GM23248 (cell line): ENCODE results near the gene RPL35. TPM values are rescaled to one million over a fixed set of nuclear protein-coding genes. Genes with fewer than 3 reads are reported as not detected.

Experiments
- DNase-seq: peaks from one replicate; pipeline ENCODE4 v3.0.0-alpha.2; 2015
- H2AFZ ChIP-seq: fragments of 200-600 bp; sonication (generic); 2 replicates; pipeline ENCODE4 v1.6.1; 2016; ENCODE audit warnings: antibody characterized with exemption
- H3F3A ChIP-seq: fragments of 200-600 bp; sonication (generic); 2 replicates; pipeline ENCODE4 v1.6.1; 2016; ENCODE audit warnings: mild to moderate bottlenecking, antibody characterized with exemption, mixed run types; ENCODE audit not compliant: insufficient read depth
- H3K27ac ChIP-seq: fragments of 200-600 bp; sonication (generic); 2 replicates; pipeline ENCODE4 v1.5.1; 2016; ENCODE audit warnings: mild to moderate bottlenecking
- H3K27me3 ChIP-seq: fragments of 200-600 bp; sonication (generic); replicated peaks from 2 replicates; pipeline ENCODE4 v1.6.1; 2016; ENCODE audit warnings: mild to moderate bottlenecking; ENCODE audit not compliant: insufficient read depth
- H3K36me3 ChIP-seq: fragments of 200-600 bp; sonication (generic); 2 replicates; pipeline ENCODE4 v1.6.1; 2016; ENCODE audit warnings: low read depth, mild to moderate bottlenecking
- H3K4me1 ChIP-seq: fragments of 200-600 bp; sonication (generic); 2 replicates; pipeline ENCODE4 v1.6.1; 2016; ENCODE audit warnings: mild to moderate bottlenecking; ENCODE audit not compliant: insufficient read depth
- H3K4me2 ChIP-seq: fragments of 200-600 bp; sonication (generic); one replicate; pipeline ENCODE4 v1.6.1; 2016; ENCODE audit warnings: mild to moderate bottlenecking; ENCODE audit not compliant: unreplicated experiment
- H3K4me3 ChIP-seq: fragments of 200-600 bp; sonication (generic); 2 replicates; pipeline ENCODE4 v1.5.1; 2016; ENCODE audit warnings: mild to moderate bottlenecking
- H3K79me2 ChIP-seq: fragments of 200-600 bp; sonication (generic); 2 replicates; pipeline ENCODE4 v1.6.1; 2016; ENCODE audit warnings: mild to moderate bottlenecking; ENCODE audit not compliant: insufficient read depth
- H3K9ac ChIP-seq: fragments of 200-600 bp; sonication (generic); 2 replicates; pipeline ENCODE4 v1.6.1; 2016; ENCODE audit warnings: mild to moderate bottlenecking
- H3K9me2 ChIP-seq: fragments of 200-600 bp; sonication (generic); 2 replicates; pipeline ENCODE4 v1.6.1; 2016; ENCODE audit warnings: mixed run types, mild to moderate bottlenecking, moderate library complexity; ENCODE audit not compliant: insufficient read depth
- H3K9me3 ChIP-seq: fragments of 200-600 bp; sonication (generic); one replicate; pipeline ENCODE4 v1.6.1; 2017; ENCODE audit warnings: low read depth
- H4K20me1 ChIP-seq: fragments of 200-600 bp; sonication (generic); 2 replicates; pipeline ENCODE4 v1.6.0; 2016; ENCODE audit not compliant: insufficient read depth
- EZH2 ChIP-seq: fragments of 200-600 bp; sonication (generic); IDR thresholded peaks from 2 replicates; pipeline ENCODE4 v1.6.1; 2018; ENCODE audit warnings: antibody characterized with exemption, mild to moderate bottlenecking; ENCODE audit not compliant: insufficient read depth, poor library complexity, severe bottlenecking
- EZH2phosphoT487 ChIP-seq: fragments of 200-600 bp; sonication (generic); IDR thresholded peaks from 2 replicates; pipeline ENCODE4 v1.6.1; 2018; ENCODE audit warnings: antibody characterized with exemption, moderate library complexity, mild to moderate bottlenecking, low read depth; ENCODE audit not compliant: insufficient read depth
- WGBS, 2 experiments: methylation state at CpG; one replicate each; pipeline ENCODE4 v1.1.6; 2015 to 2017; ENCODE audit warnings: low lambda C conversion rate in 2 of 2, low coverage in 1 of 2; ENCODE audit errors: missing lambda C conversion rate in 2 of 2; 5-methylcytosine and 5-hydroxymethylcytosine counted together
- in situ Hi-C: fragments of 300-500 bp; cut with MboI; formaldehyde crosslinking; loops from 2 replicates; pipeline ENCODE4 v1.15.0; 2020
- polyA plus RNA-seq: library from polyadenylated mRNA; unstranded; fragments of >200 nt; fragmentation: Nextera tagmentation; extraction: Ambion mirVana; gene quantifications from 2 replicates; pipeline ENCODE4 v1.2.1, GENCODE V29; 2016
- total RNA-seq: library from RNA; depleted of rRNA; stranded (reverse); fragments of >200 nt; shearing (Covaris generic); gene quantifications from 2 replicates; pipeline ENCODE4 v1.2.3, GENCODE V29; 2014

The RPL35 gene
- total and polyA plus RNA-seq, 2 experiments from 2014 or later, result 1,193 to 1,199 TPM

GRCh38 chr9:124870723-124871122 lies 9.0 kb upstream of the RPL35 start:
- 70 to 72% methylated on average over 6 of the region's 6 CpGs for WGBS, 2 experiments
- H2AFZ ChIP-seq, result no peak overlapping the region
- H3K36me3 ChIP-seq, result peaks cover 19% of the 10 kb centered on the region
- TF ChIP-seq EZH2phosphoT487 (no peak), EZH2 (no peak)
- no peaks in the 10 kb centered on the region for H3K9me2 ChIP-seq
- H3K4me2 ChIP-seq, result peak overlapping the region; percentile 99
- no peaks in the 10 kb centered on the region for H3K9me3 ChIP-seq
- H3K27me3 ChIP-seq, result no peaks in the 10 kb centered on the region
- in situ Hi-C loops, result no loop called here
- peaks cover 25% of the 10 kb centered on the region for H3F3A ChIP-seq
- peak overlapping the region; percentile 95 for H3K27ac ChIP-seq
- DNase-seq, result no peak
- H3K9ac ChIP-seq, result peak overlapping the region; percentile 95
- peak overlapping the region; percentile 98 for H3K4me3 ChIP-seq
- H3K79me2 ChIP-seq, result peaks cover 83% of the 10 kb centered on the region
- H4K20me1 ChIP-seq, result peaks cover 5% of the 10 kb centered on the region; the same call in 1 of the 2 replicates
- peaks cover 26% of the 10 kb centered on the region for H3K4me1 ChIP-seq

GRCh38 chr9:124869986-124870560 lies 8.3 kb upstream of the RPL35 start:
- Histone ChIP-seq H3K9ac (peak overlapping the region; percentile 95), H4K20me1 (peaks cover 5% of the 10 kb centered on the region; the same call in 1 of the 2 replicates), H3K4me2 (peak overlapping the region; percentile 99), H3K27ac (peak overlapping the region; percentile 95), H3K36me3 (peaks cover 16% of the 10 kb centered on the region), H3K79me2 (peaks cover 77% of the 10 kb centered on the region), H3F3A (peaks cover 25% of the 10 kb centered on the region), H3K4me3 (peak overlapping the region; percentile 98), H3K4me1 (peaks cover 26% of the 10 kb centered on the region), H2AFZ (0 out of 2 replicates have a peak overlapping the region, but pooled peaks have one; percentile 32), H3K27me3 (no peaks in the 10 kb centered on the region), H3K9me3 (no peaks in the 10 kb centered on the region), H3K9me2 (no peaks in the 10 kb centered on the region)
- peak; percentile 58 for DNase-seq
- 5% methylated on average over 12 of the region's 12 CpGs for WGBS, 2 experiments
- TF ChIP-seq EZH2phosphoT487, result no peak
- no peak for TF ChIP-seq EZH2
- in situ Hi-C loops, result loop anchor here (10.0 kb wide), 1 partner anchor 505 kb away; no protein-coding TSS in a partner anchor

GRCh38 chr9:124869466-124869985 lies 7.8 kb upstream of the RPL35 start:
- peak overlapping the region; percentile 95 for H3K9ac ChIP-seq
- H3F3A ChIP-seq, result peaks cover 25% of the 10 kb centered on the region
- peak overlapping the region; percentile 86 for H2AFZ ChIP-seq
- H3K4me3 ChIP-seq, result peak overlapping the region; percentile 98
- no peaks in the 10 kb centered on the region for H3K27me3 ChIP-seq
- WGBS, 2 experiments, result 1% methylated on average over 30 to 41 of the region's 41 CpGs
- H4K20me1 ChIP-seq, result peaks cover 5% of the 10 kb centered on the region; the same call in 1 of the 2 replicates
- H3K79me2 ChIP-seq, result peaks cover 71% of the 10 kb centered on the region
- no peaks in the 10 kb centered on the region for H3K9me3 ChIP-seq
- DNase-seq, result peak; percentile 73
- H3K4me2 ChIP-seq, result peak overlapping the region; percentile 99
- H3K36me3 ChIP-seq, result peaks cover 10% of the 10 kb centered on the region; the same call in 1 of the 2 replicates
- H3K27ac ChIP-seq, result peak overlapping the region; percentile 95
- H3K9me2 ChIP-seq, result no peaks in the 10 kb centered on the region
- TF ChIP-seq EZH2 (no peak), EZH2phosphoT487 (no peak)
- in situ Hi-C loops, result loop anchor here (10.0 kb wide), 1 partner anchor 505 kb away; no protein-coding TSS in a partner anchor
- H3K4me1 ChIP-seq, result peaks cover 26% of the 10 kb centered on the region

GRCh38 chr9:124868511-124869465 lies 7.0 kb upstream of the RPL35 start:
- Histone ChIP-seq H3K79me2 (peaks cover 64% of the 10 kb centered on the region), H3K36me3 (peaks cover 6% of the 10 kb centered on the region; the same call in 1 of the 2 replicates), H4K20me1 (peaks cover 5% of the 10 kb centered on the region; the same call in 1 of the 2 replicates), H2AFZ (peak overlapping the region; percentile 86), H3K9me2 (no peaks in the 10 kb centered on the region), H3K9ac (peak overlapping the region; percentile 95), H3K4me1 (peaks cover 26% of the 10 kb centered on the region), H3K27me3 (no peaks in the 10 kb centered on the region), H3K27ac (peak overlapping the region; percentile 95), H3K4me2 (peak overlapping the region; percentile 99), H3K9me3 (no peaks in the 10 kb centered on the region), H3K4me3 (peak overlapping the region; percentile 98), H3F3A (peaks cover 25% of the 10 kb centered on the region)
- TF ChIP-seq EZH2phosphoT487, result no peak
- no peak for TF ChIP-seq EZH2
- WGBS, 2 experiments, result 0 to 2% methylated on average over 88 to 94 of the region's 101 CpGs
- peak; percentile 93 for DNase-seq
- in situ Hi-C loops, result loop anchor here (10.0 kb wide), 1 partner anchor 506 kb away; no protein-coding TSS in a partner anchor
